ENCODE results near the gene SVEP1.

Gene SVEP1

GRCh38 chr9:110575169-110575568 is 4.4 kb downstream of the SVEP1 start:
- Histone ChIP-seq H3K36me3 (ENCODE audit: insufficient read depth, low read length) (0 out of 2 replicates have a peak, but pooled peaks cover 6% of the 10 kb centered on the region), H3K27ac (no peak overlapping the region), H3K4me3 (no peak overlapping the region), H3K9ac (ENCODE audit: insufficient read length) (no peak overlapping the region), H3K9me3 (ENCODE audit: low read depth, low read length) (peaks cover 6% of the 10 kb centered on the region; the same call in 1 of the 2 replicates)
- no peak for DNase-seq (ENCODE audit: low read depth, low spot score)
- TF ChIP-seq FOXP2 (optimal IDR thresholded peaks at IDR 0.05; ENCODE audit: control extremely low read depth, extremely low read length, insufficient read depth): no peak
- TF ChIP-seq POLR2AphosphoS5 (IDR thresholded peaks at IDR 0.05; ENCODE audit: borderline replicate concordance, low read depth, low read length): no peak
- no peak for TF ChIP-seq EZH2 (IDR thresholded peaks at IDR 0.05)

DNA sequence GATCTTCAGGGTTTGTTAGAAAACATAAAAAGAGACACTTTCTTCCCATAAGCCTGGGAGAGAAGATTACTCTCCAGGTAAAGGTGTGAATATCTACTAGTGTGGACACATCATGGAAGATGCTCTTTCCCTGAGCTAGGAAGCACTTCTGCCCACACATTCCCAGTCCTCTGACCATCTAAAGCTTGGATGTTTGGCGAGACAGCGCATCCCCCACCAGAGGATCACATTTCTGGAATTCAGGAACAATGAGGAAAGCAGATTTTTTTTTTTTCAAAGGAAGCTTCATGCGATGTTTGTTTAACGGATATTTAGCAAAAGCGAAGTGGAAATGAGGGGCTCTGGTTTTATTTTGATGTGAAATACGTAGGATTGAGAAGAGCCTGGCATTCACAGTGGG is 6.2 kb downstream of the SVEP1 start:
- Histone ChIP-seq H3K4me3 (no peak overlapping the region), H3K9ac (ENCODE audit: insufficient read length) (no peak overlapping the region), H3K9me3 (ENCODE audit: low read depth, low read length) (peaks cover 6% of the 10 kb centered on the region; the same call in 1 of the 2 replicates), H3K27ac (no peak overlapping the region), H3K36me3 (ENCODE audit: insufficient read depth, low read length) (0 out of 2 replicates have a peak, but pooled peaks cover 6% of the 10 kb centered on the region)
- DNase-seq (ENCODE audit: low read depth, low spot score): no peak
- no peak for TF ChIP-seq POLR2AphosphoS5 (IDR thresholded peaks at IDR 0.05; ENCODE audit: borderline replicate concordance, low read depth, low read length)
- no peak for TF ChIP-seq FOXP2 (optimal IDR thresholded peaks at IDR 0.05; ENCODE audit: control extremely low read depth, extremely low read length, insufficient read depth)
- TF ChIP-seq EZH2 (IDR thresholded peaks at IDR 0.05): no peak

DNA sequence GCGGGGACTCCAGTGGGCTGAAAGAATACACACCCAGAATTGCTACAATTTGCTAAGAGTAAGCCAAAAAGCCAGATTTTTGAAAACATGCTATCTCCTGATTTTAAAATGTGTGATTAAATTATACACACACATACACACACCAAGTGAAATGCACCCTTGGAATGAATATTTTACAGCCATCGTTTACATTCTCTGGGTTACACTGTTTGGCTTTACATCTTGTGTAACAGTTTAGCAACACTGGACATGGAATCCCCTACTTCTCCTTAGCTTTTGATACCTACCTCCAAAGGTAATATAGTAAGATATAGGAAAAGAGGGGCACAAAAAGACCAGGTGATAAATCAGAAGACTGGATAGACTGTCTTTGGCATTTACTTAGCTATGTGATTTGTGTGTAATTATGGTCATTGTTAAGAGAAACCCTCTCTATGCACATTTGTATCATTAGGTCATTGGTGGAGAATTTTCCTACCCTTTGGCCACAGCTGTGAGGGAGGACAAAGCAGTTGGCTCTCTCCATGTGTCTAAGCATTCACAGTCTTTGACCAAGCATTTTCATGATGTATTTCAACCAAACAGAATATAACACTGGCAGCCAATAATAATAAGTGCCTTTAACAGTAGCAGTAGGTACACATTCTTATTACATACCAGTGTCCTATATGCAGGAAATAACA is 7.6 kb downstream of the SVEP1 start:
- H3K4me3 ChIP-seq: no peak overlapping the region
- no peak overlapping the region for H3K27ac ChIP-seq
- DNase-seq (ENCODE audit: low read depth, low spot score): no peak
- no peak overlapping the region for H3K9ac ChIP-seq (ENCODE audit: insufficient read length)
- H3K9me3 ChIP-seq (ENCODE audit: low read depth, low read length): no peaks in the 10 kb centered on the region
- H3K36me3 ChIP-seq (ENCODE audit: insufficient read depth, low read length): no peaks in the 10 kb centered on the region
- TF ChIP-seq FOXP2 (optimal IDR thresholded peaks at IDR 0.05; ENCODE audit: control extremely low read depth, extremely low read length, insufficient read depth) (no peak), EZH2 (IDR thresholded peaks at IDR 0.05) (no peak), POLR2AphosphoS5 (IDR thresholded peaks at IDR 0.05; ENCODE audit: borderline replicate concordance, low read depth, low read length) (no peak)

DNA sequence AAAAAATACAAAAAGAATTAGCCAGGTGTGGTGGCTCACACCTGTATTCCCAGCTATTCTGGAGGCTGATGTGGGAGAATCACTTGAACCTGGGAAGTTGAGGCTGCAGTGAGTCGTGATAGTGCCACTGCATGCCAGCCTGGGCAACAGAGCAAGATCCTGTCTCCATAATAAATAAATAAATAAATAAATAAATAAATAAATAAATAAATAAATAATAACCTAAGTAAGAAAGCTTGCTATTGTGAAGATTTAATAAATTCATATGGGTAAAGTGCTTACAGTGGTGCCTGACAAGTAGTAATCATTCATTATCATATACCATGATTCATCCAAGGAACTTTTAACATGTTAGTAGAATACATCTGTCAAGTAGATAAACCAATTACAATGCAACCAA is 13.4 kb downstream of the SVEP1 start:
- Histone ChIP-seq H3K4me3 (no peak overlapping the region), H3K36me3 (ENCODE audit: insufficient read depth, low read length) (no peaks in the 10 kb centered on the region), H3K9ac (ENCODE audit: insufficient read length) (no peak overlapping the region), H3K9me3 (ENCODE audit: low read depth, low read length) (no peaks in the 10 kb centered on the region), H3K27ac (no peak overlapping the region)
- DNase-seq (ENCODE audit: low read depth, low spot score): no peak
- no peak for TF ChIP-seq EZH2 (IDR thresholded peaks at IDR 0.05)
- no peak for TF ChIP-seq POLR2AphosphoS5 (IDR thresholded peaks at IDR 0.05; ENCODE audit: borderline replicate concordance, low read depth, low read length)
- TF ChIP-seq FOXP2 (optimal IDR thresholded peaks at IDR 0.05; ENCODE audit: control extremely low read depth, extremely low read length, insufficient read depth): no peak

GRCh38 chr9:110561826-110562225 is 17.7 kb downstream of the SVEP1 start:
- Histone ChIP-seq H3K4me3 (no peak overlapping the region), H3K9me3 (ENCODE audit: low read depth, low read length) (no peaks in the 10 kb centered on the region), H3K27ac (no peak overlapping the region), H3K9ac (ENCODE audit: insufficient read length) (no peak overlapping the region), H3K36me3 (ENCODE audit: insufficient read depth, low read length) (no peaks in the 10 kb centered on the region)
- no peak for DNase-seq (ENCODE audit: low read depth, low spot score)
- TF ChIP-seq POLR2AphosphoS5 (IDR thresholded peaks at IDR 0.05; ENCODE audit: borderline replicate concordance, low read depth, low read length): no peak
- TF ChIP-seq EZH2 (IDR thresholded peaks at IDR 0.05): no peak
- TF ChIP-seq FOXP2 (optimal IDR thresholded peaks at IDR 0.05; ENCODE audit: control extremely low read depth, extremely low read length, insufficient read depth): no peak

DNA sequence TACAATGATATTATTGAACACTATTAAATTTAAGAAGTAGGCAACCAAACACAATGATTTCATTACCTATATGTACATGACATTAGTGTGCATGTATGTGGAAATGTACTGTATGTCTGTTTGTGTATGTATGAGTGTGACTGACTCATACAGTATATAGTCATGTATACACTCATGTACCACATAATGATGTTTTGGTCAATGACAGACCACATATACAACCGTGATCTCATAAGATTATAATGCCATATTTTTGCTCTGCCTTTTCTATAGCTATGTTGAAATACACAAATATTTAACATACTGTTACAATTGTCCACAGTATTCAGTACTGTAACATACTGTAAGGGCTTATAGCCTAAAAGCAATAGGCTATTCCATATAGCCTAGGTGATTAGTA is 19.7 kb downstream of the SVEP1 start:
- H3K27ac ChIP-seq: no peak overlapping the region
- H3K9ac ChIP-seq (ENCODE audit: insufficient read length): no peak overlapping the region
- TF ChIP-seq EZH2 (IDR thresholded peaks at IDR 0.05) (no peak), FOXP2 (optimal IDR thresholded peaks at IDR 0.05; ENCODE audit: control extremely low read depth, extremely low read length, insufficient read depth) (no peak), POLR2AphosphoS5 (IDR thresholded peaks at IDR 0.05; ENCODE audit: borderline replicate concordance, low read depth, low read length) (no peak)
- no peak for DNase-seq (ENCODE audit: low read depth, low spot score)
- H3K9me3 ChIP-seq (ENCODE audit: low read depth, low read length): no peaks in the 10 kb centered on the region
- H3K4me3 ChIP-seq: no peak overlapping the region
- no peaks in the 10 kb centered on the region for H3K36me3 ChIP-seq (ENCODE audit: insufficient read depth, low read length)

DNA sequence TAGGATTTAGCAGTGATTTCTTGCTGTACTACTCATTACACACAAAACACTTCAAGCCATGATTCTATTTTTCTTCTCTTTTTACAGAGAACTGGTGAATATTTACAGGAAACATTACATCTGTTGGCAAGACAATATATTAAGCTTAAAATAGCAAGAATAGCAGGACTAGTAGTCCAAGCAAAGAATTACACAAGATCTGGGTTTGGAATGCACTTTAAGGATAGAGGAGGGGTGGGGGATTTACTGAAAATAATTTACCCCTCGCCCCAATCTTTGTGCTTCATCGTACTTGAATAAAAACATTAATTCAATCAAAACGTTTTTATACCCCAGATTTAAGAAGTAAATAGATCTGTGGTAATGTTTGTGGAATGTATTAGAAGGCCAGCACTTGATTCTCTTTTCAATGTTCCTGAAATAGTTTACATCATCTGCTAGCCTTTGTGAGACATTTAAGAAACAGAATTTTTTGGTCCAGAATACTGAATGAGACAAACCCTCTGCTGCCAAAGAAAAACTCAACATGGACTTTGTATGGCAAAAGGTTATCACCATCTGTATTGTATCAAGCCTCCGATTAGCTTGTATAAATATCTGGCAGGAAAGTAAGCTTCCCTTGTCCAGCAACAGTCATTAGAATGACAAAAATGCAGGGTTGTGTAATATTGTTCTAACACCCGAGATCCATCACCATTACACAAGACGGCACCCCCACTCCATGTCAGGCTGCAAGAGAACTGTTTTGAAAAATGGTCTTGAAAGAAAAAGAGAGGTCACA is 23.8 kb downstream of the SVEP1 start:
- no peak overlapping the region for H3K27ac ChIP-seq
- TF ChIP-seq FOXP2 (optimal IDR thresholded peaks at IDR 0.05; ENCODE audit: control extremely low read depth, extremely low read length, insufficient read depth): no peak
- no peak for TF ChIP-seq POLR2AphosphoS5 (IDR thresholded peaks at IDR 0.05; ENCODE audit: borderline replicate concordance, low read depth, low read length)
- TF ChIP-seq EZH2 (IDR thresholded peaks at IDR 0.05): no peak
- no peak for DNase-seq (ENCODE audit: low read depth, low spot score)
- H3K9me3 ChIP-seq (ENCODE audit: low read depth, low read length): no peaks in the 10 kb centered on the region
- no peak overlapping the region for H3K4me3 ChIP-seq
- H3K9ac ChIP-seq (ENCODE audit: insufficient read length): no peak overlapping the region
- no peaks in the 10 kb centered on the region for H3K36me3 ChIP-seq (ENCODE audit: insufficient read depth, low read length)

DNA sequence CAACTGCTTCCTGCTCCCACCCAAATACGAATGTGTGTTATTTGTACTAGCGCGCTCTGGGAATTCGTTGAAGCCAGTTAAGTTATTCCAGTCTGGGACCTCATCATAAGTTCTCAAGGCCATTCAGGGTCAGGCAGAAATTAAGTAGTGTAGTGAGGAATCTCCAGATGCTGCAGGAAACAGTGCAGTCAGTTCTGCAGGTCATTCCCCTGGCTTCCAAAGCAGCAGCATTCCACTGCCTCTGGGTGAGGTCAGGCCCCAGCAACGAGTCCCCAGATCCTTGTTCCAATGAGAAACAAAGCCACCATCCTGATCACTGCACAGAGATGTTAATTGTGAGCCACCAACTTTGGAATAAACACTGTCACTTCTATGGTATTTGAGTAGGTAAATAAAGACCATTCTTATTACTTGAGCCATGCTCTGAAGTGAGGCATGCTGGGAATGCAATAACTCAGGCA is 33.1 kb downstream of the SVEP1 start:
- TF ChIP-seq FOXP2 (optimal IDR thresholded peaks at IDR 0.05; ENCODE audit: control extremely low read depth, extremely low read length, insufficient read depth) (no peak), EZH2 (IDR thresholded peaks at IDR 0.05) (no peak), POLR2AphosphoS5 (IDR thresholded peaks at IDR 0.05; ENCODE audit: borderline replicate concordance, low read depth, low read length) (no peak)
- H3K9me3 ChIP-seq (ENCODE audit: low read depth, low read length): no peaks in the 10 kb centered on the region
- DNase-seq (ENCODE audit: low read depth, low spot score): no peak
- no peak overlapping the region for H3K4me3 ChIP-seq
- H3K27ac ChIP-seq: no peak overlapping the region
- H3K9ac ChIP-seq (ENCODE audit: insufficient read length): no peak overlapping the region
- H3K36me3 ChIP-seq (ENCODE audit: insufficient read depth, low read length): no peaks in the 10 kb centered on the region
